GM06990 (cell line): ENCODE data around the gene NBL1.

Experiments used
- DNase-seq: peaks from one replicate; pipeline ENCODE4 v3.0.0-alpha.2; 2011; ENCODE audit not compliant: insufficient read length; ENCODE audit errors: extremely low read depth
- H3K27me3 ChIP-seq: replicated peaks from 2 replicates; pipeline ENCODE4 v1.6.0; 2011; ENCODE audit warnings: low read length; ENCODE audit not compliant: control insufficient read depth, insufficient read depth
- H3K36me3 ChIP-seq: 2 replicates; pipeline ENCODE4 v1.5.1; 2011; ENCODE audit warnings: low read length; ENCODE audit not compliant: control insufficient read depth, insufficient read depth
- H3K4me3 ChIP-seq: replicated peaks from 2 replicates; pipeline ENCODE4 v1.5.1; 2011; ENCODE audit warnings: low read depth, mild to moderate bottlenecking, control low read depth, low read length
- TF ChIP-seq, protein P1 (sequence below): IDR thresholded peaks from 2 replicates; pipeline ENCODE4 v1.5.1; 2011; ENCODE audit warnings: low read length, control low read depth, mild to moderate bottlenecking, inconsistent platforms; ENCODE audit not compliant: insufficient read depth, poor library complexity, severe bottlenecking

The NBL1 gene, protein sequence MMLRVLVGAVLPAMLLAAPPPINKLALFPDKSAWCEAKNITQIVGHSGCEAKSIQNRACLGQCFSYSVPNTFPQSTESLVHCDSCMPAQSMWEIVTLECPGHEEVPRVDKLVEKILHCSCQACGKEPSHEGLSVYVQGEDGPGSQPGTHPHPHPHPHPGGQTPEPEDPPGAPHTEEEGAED

GRCh38 chr1:19643602-19644394 lies at the start of gene NBL1:
NBL1 (plus strand) TSS chr1:19644311; CDS start chr1:19655031, 10,720 bp downstream.
- Histone ChIP-seq H3K36me3 (no peaks in the 10 kb centered on the region), H3K27me3 (peaks cover 4% of the 10 kb centered on the region), H3K4me3 (peak within 1 kb of the TSS; percentile 43)
- TF ChIP-seq, protein P1, sequence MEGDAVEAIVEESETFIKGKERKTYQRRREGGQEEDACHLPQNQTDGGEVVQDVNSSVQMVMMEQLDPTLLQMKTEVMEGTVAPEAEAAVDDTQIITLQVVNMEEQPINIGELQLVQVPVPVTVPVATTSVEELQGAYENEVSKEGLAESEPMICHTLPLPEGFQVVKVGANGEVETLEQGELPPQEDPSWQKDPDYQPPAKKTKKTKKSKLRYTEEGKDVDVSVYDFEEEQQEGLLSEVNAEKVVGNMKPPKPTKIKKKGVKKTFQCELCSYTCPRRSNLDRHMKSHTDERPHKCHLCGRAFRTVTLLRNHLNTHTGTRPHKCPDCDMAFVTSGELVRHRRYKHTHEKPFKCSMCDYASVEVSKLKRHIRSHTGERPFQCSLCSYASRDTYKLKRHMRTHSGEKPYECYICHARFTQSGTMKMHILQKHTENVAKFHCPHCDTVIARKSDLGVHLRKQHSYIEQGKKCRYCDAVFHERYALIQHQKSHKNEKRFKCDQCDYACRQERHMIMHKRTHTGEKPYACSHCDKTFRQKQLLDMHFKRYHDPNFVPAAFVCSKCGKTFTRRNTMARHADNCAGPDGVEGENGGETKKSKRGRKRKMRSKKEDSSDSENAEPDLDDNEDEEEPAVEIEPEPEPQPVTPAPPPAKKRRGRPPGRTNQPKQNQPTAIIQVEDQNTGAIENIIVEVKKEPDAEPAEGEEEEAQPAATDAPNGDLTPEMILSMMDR = no peak
- no peak for DNase-seq

GRCh38 chr1:19596065-19596713 lies 47.9 kb upstream of the NBL1 start:
- Histone ChIP-seq H3K27me3 (no peaks in the 10 kb centered on the region), H3K4me3 (peak overlapping the region; percentile 89), H3K36me3 (peaks cover under 1% of the 10 kb centered on the region; the same call in 1 of the 2 replicates)
- TF ChIP-seq, protein P1 = no peak
- no peak for DNase-seq

GRCh38 chr1:19596714-19597495 lies 47.2 kb upstream of the NBL1 start:
- peak overlapping the region; percentile 89 for H3K4me3 ChIP-seq
- peak; percentile 97 for DNase-seq
- TF ChIP-seq, protein P1 = no peak
- peaks cover 1% of the 10 kb centered on the region for H3K36me3 ChIP-seq
- H3K27me3 ChIP-seq = no peaks in the 10 kb centered on the region

DNA sequence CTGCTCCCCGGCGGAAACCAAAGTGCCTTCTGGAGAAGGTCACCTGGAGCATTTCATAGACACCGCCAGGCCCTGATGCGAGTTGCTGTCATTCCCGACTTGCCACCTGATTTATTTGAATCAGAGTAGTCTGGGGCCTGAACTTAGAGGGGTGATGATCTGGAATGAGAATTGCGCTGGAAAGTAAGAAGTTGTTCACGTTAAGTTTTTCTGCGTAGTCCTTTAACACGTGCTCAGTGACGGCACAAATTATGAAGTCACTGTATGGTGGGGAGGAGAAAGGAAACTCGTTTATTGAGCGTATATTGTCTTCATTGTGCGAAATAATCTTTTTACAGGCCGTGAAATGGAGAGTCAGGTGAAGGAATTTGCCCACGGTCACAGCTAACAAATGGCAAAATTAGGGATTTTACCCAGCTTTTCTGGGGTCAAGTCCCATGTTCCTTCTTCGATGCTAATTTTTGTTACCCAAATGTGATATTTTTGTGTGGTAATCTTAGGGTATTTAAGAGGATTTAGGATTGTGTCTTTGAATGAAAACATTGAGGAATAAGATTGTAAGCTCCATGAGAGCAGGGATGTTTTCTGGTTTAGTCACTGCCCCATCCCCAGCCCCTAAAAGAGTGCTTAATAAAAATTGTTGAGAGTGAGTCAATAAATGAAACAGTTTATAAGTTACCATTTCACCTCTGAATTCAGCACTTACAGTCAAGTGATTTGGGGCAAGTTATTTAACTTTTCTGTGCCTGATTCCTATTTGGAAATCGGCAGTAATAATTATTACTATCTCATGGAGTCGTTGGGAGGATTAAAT lies 46.4 kb upstream of the NBL1 start:
- DNase-seq = no peak
- Histone ChIP-seq H3K4me3 (peak overlapping the region; percentile 89), H3K36me3 (peaks cover 1% of the 10 kb centered on the region), H3K27me3 (no peaks in the 10 kb centered on the region)
- TF ChIP-seq, protein P1 = no peak

GRCh38 chr1:19599810-19600209 lies 44.3 kb upstream of the NBL1 start:
- peaks cover 2% of the 10 kb centered on the region for H3K36me3 ChIP-seq
- DNase-seq = no peak
- TF ChIP-seq, protein P1 = no peak

More at GRCh38 chr1:19599810-19600209, 44.3 kb upstream of the NBL1 start:
- no peaks in the 10 kb centered on the region for H3K27me3 ChIP-seq
- no peak overlapping the region for H3K4me3 ChIP-seq
